DND-41 (cell line): Measurements from ENCODE around the gene RASGRP1.

Source experiments
- EZH2 ChIP-seq: IDR thresholded peaks from 3 replicates; pipeline ENCODE4 v1.6.1; 2012; ENCODE audit warnings: borderline replicate concordance, low read depth, mild to moderate bottlenecking, moderate library complexity, low read length, inconsistent platforms; ENCODE audit not compliant: severe bottlenecking
- TF ChIP-seq, protein P1 (sequence below): IDR thresholded peaks from 2 replicates; pipeline ENCODE4 v1.5.1; 2012; ENCODE audit warnings: borderline replicate concordance, low read length, moderate library complexity, mild to moderate bottlenecking; ENCODE audit not compliant: poor library complexity, severe bottlenecking; ENCODE audit errors: extremely low read depth

DNA sequence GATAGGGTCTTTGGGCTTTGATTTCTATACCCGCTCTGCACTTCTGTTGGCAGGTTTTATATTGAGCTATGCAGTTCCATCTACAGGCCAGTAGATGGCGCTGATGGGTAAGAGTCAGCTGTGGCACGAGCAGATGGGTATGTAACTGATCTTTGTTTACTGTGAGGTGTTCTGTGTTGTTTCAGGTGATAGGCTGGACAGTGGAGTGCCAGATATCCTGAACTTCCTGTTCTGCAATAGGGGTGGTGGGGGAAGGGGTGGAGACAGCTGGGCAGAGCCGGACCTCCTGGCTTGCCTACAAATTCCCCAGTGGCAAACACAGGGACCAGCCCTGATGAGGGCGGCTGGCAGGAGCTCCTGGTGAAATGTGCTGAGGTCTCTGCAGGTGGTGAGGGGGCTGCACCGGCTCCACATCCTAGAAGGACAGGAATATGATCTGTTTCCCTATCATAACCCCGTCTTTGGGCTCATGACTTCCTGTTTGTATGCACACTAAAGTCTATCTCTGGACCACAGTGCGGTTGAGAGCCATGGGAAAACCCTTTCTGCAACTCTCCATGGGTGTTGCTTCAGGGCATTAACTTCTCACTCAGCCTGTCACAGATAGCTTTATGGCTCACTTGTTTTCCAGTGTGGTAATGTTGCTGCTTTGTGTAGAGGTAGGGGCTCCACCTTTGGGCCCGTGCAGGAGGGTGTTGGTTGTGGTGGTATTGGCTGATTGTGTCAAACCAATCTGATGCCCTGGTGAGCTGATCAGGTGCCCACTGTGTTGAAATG is 124.1 kb downstream of the RASGRP1 start:
- TF ChIP-seq, protein P1, sequence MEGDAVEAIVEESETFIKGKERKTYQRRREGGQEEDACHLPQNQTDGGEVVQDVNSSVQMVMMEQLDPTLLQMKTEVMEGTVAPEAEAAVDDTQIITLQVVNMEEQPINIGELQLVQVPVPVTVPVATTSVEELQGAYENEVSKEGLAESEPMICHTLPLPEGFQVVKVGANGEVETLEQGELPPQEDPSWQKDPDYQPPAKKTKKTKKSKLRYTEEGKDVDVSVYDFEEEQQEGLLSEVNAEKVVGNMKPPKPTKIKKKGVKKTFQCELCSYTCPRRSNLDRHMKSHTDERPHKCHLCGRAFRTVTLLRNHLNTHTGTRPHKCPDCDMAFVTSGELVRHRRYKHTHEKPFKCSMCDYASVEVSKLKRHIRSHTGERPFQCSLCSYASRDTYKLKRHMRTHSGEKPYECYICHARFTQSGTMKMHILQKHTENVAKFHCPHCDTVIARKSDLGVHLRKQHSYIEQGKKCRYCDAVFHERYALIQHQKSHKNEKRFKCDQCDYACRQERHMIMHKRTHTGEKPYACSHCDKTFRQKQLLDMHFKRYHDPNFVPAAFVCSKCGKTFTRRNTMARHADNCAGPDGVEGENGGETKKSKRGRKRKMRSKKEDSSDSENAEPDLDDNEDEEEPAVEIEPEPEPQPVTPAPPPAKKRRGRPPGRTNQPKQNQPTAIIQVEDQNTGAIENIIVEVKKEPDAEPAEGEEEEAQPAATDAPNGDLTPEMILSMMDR, result peak; percentile 93
- TF ChIP-seq EZH2, result no peak
